Measurements from ENCODE around the gene OR1I1.

The OR1I1 gene

DNA sequence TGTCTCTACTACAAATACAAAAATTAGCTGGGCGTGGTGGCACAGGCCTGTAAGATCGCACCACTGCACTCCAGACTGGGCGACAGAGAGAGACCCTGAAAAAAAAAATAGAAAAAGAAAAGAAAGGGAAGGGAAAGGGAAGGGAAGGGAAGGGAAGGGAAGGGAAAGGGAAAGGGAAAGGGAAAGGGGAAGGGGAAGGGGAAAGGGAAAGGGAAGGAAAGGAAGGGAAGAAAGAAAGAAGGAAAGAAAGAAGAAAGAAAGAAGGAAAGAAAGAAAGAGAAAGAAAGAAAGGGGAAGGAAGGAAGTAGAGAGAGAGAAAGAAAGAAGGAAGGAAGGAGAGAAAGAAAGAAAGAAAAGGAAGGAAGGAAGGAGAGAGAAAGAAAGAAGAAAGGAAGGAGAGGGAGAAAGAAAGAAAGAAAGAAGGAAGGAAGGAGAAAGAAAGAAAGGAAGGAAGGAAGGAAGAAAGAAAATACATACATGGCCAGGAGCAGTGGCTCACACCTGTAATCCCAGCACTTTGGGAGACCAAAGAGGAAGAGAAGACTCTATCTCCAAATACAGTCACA, 17.1 kb downstream of the OR1I1 start:
- DNase-seq, result no peak

DNA sequence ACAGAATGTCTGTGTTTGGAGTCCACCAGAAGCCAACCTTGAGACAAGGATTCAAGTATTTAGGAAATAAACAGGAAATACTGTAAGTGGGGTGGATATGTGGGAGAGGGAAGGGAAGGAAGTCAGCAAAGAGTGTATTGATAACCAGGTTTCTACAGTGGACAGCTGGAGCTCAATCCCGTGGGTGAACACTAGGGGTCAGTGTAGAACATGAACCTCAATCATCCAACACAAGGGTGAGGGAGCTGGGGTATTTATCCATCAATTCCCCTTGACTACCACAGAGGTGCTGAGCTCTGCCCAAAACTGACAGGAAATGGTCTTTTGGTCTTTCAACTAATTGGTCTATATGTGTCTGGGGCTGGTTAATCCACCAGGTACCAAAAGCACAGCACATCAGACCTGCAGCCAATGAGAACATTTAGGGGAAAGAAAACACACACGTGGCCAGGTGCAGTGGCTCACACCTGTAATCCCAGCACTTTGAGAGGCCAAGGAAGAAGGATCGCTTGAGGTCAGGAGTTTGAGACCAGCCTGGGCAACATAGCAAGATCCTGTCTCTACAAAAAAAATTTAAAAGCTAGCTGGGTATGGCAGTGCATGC, 19.6 kb downstream of the OR1I1 start:
- DNase-seq, result peak; percentile 10

DNA sequence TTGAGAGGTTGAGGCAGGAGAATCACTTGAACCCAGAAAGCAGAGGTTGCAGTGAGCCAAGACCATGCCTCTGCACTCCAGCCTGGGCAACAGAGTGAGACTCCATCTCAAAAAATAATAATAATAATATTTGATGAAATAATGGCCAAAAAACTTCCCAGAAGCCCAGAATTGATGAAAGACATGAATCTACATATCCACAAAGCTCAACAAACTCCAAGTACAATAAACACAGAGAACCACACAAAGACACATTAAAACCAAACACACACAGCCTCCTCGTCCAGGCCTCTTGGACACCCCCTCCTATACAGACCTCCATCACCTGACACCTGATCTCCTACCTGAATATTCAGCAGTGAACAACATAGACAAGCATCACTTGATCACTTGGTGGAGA, 22.0 kb downstream of the OR1I1 start:
- no peak for DNase-seq

DNA sequence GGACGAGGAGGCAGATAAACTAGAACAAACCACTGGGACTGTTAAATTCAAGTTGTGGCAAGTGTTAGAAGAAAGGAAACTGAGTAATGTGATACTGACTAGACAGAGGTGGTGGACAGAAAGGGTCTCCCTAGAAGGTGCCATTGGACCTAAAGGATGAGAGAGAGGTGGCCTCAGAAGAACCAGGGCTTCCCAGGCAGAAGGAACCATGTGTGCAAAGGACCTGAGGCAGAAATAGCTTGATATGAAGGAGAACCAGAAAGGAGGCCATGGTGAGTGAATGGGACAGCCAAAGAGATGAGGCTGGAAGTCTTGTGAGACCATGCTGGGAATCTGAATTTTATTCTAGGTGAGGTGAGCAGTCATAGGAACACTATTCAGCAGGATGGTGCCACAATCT, 22.4 kb downstream of the OR1I1 start:
- DNase-seq, result no peak

DNA sequence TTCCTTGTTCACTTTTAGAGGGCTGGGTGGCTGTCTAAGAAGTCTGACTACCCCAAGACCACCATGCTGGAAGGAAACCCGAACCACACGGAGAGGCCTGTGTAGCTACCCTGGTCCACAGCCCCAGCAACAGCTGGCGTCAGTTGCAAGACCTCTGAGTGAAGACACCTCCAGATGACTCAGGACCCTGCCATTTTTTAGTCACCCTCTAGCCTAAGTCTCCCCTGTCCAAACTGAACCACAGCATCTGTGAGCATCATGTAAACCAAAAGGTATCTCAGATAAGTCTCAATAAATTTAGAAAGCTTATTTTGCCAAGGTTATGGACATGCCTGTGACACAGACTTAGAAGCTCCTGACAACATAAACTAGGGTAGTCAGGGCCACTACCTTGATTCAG, 23.0 kb downstream of the OR1I1 start:
- DNase-seq, result no peak

DNA sequence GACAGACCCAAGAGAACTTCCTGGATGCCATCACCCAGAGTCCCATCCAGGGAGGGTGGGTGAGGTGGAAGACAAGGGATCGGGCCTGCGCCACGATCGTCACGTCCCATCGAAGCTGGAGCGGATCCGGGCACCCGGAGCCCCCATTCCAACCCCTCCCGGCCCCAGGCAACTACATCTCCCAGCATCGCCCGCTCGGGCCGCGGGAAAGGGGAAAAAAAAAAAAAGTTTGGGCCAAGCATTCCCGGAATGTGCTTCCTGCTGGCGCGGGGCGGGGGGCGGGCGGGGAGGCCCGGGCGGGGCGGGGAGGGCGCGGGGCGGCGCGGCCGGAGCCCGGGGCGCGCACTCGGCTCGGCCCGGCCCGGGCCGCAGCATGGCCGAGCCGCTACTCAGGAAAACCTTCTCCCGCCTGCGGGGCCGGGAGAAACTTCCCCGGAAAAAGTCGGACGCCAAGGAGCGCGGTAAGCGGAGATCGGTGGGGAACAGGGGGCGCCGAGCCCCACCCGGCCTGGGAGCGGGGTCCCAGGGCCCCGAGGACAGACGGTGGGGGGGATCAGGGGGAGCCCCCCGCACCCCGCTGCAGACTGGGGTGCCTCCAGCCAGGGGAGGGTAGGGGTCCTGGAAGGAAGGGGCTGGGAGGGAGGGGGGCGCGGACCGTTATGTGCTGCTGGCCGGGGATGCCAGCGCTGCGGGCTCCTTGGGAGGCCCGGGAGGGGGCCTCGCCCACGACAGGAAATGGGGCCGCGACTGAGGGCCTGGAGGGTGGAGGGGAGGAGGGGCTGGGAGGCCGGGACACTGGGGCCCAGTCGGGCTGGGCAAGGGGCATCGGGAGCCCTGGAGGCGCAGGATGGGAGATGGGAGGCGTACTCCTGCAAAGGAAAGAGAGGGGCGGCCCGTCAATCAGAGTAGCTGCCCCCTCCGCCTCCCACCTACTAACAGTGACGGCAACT, 25.3 kb downstream of the OR1I1 start, which contains the start of gene SYDE1:
Gene SYDE1, plus strand, starts transcription at position 341 of the 950 bp plus-strand sequence. Its CDS starts 33 bp downstream, at position 374.
- DNase-seq, result no peak

DNA sequence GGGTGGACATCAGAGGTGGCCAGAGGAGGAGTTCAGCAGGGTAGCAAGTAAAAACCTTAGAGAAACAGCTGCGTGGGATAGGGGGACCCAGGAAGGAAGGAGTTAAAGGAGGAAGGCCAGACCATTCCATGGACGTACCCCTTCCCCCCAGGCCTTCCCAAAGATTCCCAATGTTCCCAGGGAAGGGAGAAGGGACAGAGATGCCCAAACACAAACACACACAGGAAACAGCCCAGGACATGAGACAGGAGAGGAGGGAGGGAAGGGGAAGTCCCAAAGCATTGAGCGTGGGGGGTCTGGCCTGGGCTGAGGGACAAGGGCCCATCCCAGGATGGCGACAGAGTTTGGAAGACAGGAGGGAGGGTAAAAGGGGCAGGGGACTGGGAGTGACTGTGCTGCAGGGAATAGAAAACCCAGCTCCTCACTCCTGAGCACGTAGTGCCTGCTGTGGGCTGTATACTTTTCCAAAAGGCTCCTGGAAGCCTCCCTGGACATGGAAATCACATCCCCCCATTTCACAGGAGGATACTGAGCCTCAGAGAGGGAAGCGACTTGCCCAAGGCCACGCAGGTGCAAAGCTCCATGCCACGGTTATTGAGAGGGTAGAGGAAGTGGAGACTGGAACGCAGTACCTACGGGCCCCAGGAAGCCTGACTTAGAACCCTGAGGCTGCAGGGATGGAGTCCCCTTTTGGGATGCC, 26.3 kb downstream of the OR1I1 start:
- DNase-seq, result no peak

DNA sequence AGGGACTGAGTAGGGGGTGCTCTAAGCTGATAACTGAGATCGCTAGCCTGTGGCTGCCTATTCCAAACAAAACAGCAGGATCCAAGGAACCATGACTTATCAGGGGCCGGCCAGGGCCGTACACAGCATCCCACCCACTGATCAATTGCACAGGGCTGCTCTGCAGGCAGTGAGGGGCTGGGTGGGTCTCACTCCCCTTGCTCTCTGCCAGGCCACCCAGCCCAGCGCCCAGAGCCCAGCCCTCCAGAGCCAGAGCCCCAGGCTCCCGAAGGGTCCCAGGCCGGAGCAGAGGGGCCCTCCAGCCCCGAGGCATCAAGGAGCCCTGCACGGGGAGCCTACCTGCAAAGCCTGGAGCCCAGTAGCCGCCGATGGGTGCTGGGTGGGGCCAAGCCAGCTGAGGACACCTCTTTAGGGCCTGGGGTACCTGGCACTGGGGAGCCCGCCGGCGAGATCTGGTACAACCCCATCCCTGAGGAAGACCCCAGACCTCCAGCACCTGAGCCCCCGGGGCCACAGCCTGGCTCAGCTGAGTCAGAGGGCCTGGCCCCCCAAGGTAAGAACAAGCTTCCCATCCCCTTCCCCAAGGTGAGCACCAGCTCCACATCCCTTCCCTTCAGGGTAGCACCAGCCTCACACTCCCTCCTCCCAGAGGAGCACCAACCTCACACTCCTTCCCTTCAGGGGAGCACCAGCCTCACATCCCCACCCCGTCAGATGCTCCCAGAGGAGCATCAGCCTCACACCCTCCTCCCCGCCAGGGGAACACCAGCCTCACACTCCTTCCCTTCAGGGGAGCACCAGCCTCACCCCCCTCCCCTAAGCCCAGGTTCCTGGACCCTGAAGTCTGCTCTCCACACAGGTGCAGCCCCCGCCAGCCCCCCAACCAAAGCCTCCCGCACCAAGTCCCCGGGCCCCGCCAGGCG, 27.1 kb downstream of the OR1I1 start:
- no peak for DNase-seq

DNA sequence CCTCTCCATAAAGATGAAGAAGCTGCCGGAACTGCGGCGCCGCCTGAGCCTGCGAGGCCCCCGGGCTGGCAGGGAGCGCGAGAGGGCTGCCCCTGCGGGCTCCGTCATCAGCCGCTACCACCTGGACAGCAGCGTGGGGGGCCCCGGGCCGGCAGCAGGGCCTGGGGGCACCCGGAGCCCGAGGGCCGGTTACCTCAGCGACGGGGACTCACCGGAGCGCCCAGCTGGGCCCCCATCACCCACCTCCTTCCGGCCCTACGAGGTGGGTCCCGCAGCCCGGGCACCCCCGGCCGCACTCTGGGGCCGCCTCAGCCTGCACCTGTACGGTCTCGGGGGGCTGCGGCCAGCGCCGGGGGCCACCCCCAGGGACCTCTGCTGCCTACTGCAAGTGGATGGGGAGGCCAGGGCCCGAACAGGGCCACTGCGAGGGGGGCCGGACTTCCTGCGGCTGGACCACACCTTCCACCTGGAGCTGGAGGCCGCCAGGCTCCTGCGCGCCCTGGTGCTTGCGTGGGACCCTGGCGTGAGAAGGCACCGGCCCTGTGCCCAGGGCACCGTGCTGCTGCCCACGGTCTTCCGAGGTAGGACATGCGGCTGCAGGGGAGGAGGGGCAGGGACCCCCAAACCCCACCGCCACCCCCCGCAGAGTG, 27.9 kb downstream of the OR1I1 start:
- DNase-seq, result no peak

DNA sequence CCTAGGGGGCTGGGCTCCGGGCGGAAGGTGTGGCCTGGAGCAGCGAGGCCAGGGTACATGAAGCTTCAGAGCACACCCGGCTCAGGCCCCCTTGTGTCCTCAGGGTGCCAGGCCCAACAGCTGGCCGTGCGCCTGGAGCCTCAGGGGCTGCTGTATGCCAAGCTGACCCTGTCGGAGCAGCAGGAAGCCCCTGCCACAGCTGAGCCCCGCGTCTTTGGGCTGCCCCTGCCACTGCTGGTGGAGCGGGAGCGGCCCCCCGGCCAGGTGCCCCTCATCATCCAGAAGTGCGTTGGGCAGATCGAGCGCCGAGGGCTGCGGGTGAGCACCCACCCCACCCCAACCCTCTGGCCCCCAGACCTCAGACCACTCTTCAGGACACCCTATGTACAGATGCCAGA, 28.4 kb downstream of the OR1I1 start:
- no peak for DNase-seq

DNA sequence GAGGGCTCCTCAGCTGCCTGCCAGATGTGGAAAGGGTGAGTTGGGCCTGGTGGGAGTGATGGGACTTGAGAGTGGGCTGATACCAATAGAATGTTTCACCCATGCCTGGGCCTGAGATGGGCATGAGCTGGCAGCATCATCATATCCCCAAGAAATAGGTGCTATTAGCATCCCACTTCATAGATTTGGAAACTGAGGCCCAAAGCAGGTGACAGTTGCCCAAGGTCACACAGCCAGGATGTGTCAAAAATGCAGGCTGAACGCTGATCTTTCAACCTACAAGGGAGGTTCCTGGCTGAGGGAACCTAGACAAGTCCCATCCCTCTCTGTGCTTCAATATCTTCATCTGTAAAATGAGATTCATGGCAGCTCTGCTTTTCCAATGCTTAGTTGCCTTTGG, 29.7 kb downstream of the OR1I1 start:
- DNase-seq, result no peak

DNA sequence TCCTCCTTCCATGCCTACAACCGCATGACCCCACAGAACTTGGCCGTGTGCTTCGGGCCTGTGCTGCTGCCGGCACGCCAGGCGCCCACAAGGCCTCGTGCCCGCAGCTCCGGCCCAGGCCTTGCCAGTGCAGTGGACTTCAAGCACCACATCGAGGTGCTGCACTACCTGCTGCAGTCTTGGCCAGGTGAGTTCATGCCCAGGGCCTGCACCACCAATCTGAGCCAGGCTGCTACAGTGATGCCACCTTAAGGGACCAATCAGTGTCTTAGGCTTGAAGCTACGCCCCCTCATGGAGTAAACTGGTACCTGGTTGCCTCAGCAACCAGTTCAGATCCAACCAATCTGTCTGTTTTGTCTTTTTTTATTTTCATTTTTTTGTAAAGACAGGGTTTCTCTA, 30.4 kb downstream of the OR1I1 start:
- no peak for DNase-seq

DNA sequence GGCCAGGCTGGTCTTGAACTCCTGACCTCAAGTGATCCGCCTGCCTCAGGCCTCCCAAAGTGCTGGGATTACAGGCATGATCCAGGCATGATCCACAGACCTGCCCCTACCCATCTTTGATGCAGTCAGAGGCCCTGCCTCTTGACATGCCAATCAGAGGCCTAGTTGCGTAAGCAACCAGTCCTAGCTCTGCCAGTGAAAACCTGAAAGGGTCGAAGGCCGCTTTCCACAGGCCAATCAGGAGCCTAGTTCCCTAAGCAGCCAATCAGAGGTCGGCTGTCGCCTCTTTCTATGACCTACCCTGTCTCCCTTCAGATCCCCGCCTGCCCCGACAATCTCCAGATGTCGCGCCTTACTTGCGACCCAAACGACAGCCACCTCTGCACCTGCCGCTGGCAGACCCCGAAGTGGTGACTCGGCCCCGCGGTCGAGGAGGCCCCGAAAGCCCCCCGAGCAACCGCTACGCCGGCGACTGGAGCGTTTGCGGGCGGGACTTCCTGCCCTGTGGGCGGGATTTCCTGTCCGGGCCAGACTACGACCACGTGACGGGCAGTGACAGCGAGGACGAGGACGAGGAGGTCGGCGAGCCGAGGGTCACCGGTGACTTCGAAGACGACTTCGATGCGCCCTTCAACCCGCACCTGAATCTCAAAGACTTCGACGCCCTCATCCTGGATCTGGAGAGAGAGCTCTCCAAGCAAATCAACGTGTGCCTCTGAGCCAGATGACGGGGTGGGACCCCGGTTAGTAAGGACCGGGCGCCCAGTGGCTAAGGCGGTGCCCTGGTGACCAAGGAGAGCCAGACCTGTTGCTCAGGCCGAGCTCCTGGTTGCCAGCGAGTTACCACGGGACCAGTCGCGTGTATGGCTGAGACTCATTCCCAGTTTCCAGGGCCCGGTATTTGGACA, 31.5 kb downstream of the OR1I1 start:
- DNase-seq, result no peak

DNA sequence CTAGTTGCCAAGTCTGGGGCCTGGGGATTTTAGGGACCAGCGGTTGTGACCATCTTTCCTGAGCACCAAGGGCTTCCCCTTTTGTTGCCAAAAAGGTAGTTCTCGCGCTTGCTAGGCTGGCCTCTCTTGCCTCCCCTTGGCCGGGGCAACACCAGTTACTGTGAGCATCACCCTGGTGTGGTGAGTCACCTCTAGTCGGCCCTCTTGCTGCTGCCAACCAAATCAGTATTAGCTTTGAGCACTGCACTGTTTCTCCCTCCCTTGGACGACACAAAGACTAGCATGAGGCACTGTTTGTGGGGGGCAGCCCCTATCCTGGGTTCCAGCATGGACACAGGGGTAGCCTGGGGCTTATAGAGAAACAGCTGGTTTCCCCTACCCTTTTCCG, 32.1 kb downstream of the OR1I1 start:
- no peak for DNase-seq

DNA sequence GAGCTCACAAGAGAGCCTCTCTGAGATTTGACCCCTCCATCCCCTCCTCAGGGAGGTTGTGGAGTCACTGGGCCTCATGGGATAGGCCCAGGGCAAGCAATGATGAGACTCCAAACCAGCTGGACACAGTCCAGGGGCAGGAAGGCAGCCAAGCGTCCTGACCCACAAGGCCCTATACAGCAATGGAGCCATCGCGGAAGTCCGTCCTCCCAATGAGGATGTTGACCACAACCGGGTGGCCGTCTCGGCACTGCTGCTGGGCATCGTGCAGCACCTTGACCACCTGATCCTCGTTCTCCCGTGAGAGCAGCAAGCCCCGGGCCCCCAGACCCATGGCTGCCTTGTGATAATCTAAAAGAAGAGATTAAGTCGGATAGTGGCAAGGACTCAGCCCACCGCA, 33.1 kb downstream of the OR1I1 start:
- DNase-seq, result no peak

DNA sequence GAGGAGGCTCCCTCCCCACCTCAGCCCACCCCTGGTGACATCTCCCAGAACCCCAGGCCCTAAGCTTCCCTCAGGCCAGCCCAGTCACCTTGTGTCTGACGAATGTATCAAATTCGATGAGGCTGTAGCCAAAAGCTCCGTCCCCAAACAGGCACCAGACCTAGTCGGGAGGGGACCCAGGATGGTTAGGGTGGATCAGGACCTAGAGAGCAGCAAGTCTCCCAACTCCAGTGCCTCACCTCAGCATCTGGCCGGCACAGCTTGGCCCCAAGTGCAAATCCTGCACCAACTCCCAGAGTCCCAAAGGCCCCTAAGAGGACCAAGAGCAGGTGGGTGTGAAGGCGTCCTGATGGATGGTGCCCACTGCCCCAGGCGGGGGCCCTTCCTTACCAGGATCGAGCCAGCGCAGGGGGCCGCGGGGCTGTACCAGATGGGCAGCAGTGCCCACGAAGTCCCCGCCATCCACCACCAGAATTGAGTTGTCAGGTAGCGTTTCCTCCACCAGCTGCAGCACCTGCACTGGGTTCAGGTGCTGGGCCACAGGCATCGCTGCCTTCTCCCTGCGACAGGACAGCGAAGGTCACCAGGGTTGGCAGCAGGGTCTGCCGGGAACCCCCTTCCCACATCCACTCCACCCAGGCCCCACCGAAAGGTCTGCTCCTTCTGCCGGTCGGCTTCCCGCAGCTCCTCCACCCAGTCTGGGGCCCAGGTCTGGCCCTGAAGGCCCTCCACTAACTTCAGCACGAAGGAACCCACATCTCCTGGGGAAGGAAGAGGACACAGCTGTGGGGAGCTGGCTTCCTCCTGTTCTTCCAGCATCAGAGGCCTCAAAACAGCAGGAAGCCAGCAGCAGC, 34.0 kb downstream of the OR1I1 start:
- DNase-seq, result no peak

DNA sequence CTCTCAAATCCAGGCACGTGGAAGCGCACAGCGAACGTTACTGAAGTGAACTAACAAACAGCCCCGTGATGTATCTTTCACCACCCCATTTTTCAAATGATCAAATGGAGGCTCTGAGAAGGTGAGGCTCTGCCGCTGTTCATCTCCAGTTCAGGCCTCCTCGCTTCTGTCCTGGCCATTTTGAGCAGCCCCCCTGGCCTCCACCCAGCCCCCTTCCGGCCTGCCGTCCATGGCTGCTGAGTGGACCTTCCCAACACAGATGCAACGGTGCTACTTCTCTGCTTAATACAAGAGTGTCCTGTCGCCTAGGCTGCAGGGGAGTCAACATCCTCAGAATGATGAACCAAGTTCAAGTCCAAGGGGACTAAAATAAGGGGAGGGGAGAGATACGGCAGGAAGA, 34.8 kb downstream of the OR1I1 start:
- DNase-seq, result no peak

DNA sequence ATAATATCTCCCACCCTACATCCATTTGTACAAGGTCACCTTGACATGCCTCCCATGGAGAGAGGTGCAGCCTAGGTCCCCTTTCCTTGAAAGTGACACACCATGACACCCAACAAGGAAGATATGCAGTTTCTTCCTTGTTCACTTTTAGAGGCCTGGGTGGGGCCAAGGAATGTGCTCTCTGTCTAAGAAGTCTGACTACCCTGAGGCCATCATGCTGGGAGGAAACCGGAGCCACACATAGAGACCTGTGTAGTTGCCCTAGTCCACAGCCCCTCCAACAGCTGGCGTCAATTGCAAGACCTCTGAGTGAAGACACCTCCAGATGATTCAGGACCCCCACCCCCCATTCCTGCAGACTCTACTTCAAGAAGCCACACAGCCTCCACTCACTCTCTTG, 36.2 kb downstream of the OR1I1 start:
- DNase-seq, result no peak

DNA sequence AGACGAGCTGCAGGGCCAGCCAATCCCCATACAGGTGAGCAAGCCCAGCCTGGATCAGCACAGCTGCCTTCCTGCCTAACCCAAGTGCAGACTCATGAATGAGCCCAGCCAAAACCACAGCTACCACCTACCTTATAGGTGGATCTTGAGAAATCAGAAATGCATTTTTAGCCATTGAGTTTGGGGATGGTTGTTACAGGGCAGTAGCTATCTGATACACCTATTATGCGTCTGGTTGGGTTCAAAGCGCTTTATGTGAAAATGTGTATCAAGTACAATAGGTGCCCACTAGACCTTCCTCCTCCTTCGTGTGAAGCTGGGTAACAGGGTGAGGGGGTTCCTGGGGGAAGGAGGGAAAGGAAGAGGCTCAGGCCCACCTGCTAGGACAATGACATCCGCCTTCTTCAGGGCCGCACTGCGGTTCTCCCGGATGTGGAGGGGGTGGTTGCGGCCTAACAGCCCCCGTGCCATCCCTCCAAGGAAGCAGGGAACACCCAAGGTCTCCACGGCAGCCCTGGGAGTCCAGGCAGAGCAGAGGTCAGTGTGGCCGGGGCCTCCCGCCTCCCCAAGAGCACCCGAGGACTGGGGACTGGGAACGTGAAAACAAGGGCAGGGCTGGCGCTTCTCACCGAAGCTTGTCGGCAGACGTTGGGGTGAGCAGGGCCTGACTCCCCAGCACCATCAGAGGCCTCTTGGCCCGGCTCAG, 36.9 kb downstream of the OR1I1 start:
- DNase-seq, result no peak
